Kidney (tissue), 14 donors: ENCODE results near the gene FHDC1. TPM values are rescaled to one million over a fixed set of nuclear protein-coding genes. Genes with fewer than 3 reads are reported as not detected.
"Not testable (repeated sequence)": the region's sequence is repeated elsewhere in the genome, so short reads cannot be mapped to it uniquely, and the experiment has no call there.

Experiments used
- DNase-seq, 5 donors: peaks; one replicate each; pipeline ENCODE4 v3.0.0-alpha.2; 2013 to 2020
- FAIRE-seq: peaks from 2 replicates; lab custom pipeline; 2012; peaks lifted over from hg19 to GRCh38; lab: Jason Lieb, UNC
- H3K27ac ChIP-seq, 2 donors: one replicate each; pipeline ENCODE4 v1.7.0; 2013; ENCODE audit warnings: low read depth in 2 of 2, low read length in 2 of 2, inconsistent platforms in 1 of 2
- H3K27me3 ChIP-seq: one replicate; pipeline ENCODE4 v1.7.1; 2013; ENCODE audit warnings: low read length, inconsistent platforms; ENCODE audit not compliant: control insufficient read depth, insufficient read depth
- H3K36me3 ChIP-seq, 3 donors: one replicate each; pipeline versions ENCODE4 v1.7.0 to v1.7.1; 2013; ENCODE audit warnings: low read length in 3 of 3, control low read depth in 1 of 3, inconsistent platforms in 1 of 3; ENCODE audit not compliant: insufficient read depth in 3 of 3, control insufficient read depth in 2 of 3
- H3K4me1 ChIP-seq, 3 donors: one replicate each; pipeline versions ENCODE4 v1.7.0 to v1.7.1; 2013; ENCODE audit warnings: low read length in 3 of 3, inconsistent platforms in 1 of 3, low read depth in 1 of 3; ENCODE audit not compliant: control insufficient read depth in 2 of 3, insufficient read depth in 2 of 3
- H3K4me3 ChIP-seq, 3 donors: one replicate each; pipeline versions ENCODE4 v1.7.0 to v1.8.1; 2013; ENCODE audit warnings: low read length in 3 of 3, control low read depth in 1 of 3, inconsistent platforms in 1 of 3
- H3K9ac ChIP-seq, 3 donors: one replicate each; pipeline versions ENCODE4 v1.7.0 to v1.7.1; 2013; ENCODE audit warnings: low read length in 3 of 3, control low read depth in 1 of 3, inconsistent platforms in 1 of 3
- H3K9me3 ChIP-seq, 3 donors: one replicate each; pipeline versions ENCODE4 v1.7.0 to v1.7.1; 2013; ENCODE audit warnings: low read length in 3 of 3, control low read depth in 1 of 3, inconsistent platforms in 1 of 3; ENCODE audit not compliant: control insufficient read depth in 2 of 3, insufficient read depth in 1 of 3
- intact Hi-C: fragments of 100-400 bp; cut with DNase I; formaldehyde crosslinking; loops from one replicate; pipeline ENCODE4 v1.11.1; 2022
- polyA plus RNA-seq: library from polyadenylated mRNA; stranded (reverse); fragments of 350-450 nt; fragmentation: Illumina TruSeq; extraction: RNeasy Lipid Tissue Mini Kit (QIAGEN cat#74804); gene quantifications from one replicate; pipeline ENCODE4 v1.2.3, GENCODE V29; 2014; ENCODE audit warnings: low read depth, low replicate concordance; ENCODE audit not compliant: insufficient read depth
- total RNA-seq: library from RNA; stranded (reverse); fragmentation: NEBNext Ultra II Directional; extraction: Animal tissue kit (Norgen Biotek cat#: 25700); gene quantifications from one replicate; pipeline ENCODE4 v1.2.1, GENCODE V29; 2021
- TF ChIP-seq, protein P1 (sequence below): IDR thresholded peaks from 3 replicates; pipeline ENCODE4 v1.5.1; 2012; ENCODE audit warnings: mild to moderate bottlenecking, moderate library complexity, borderline replicate concordance; ENCODE audit not compliant: insufficient read depth; ENCODE audit errors: extremely low read depth
- donor health status: control.
- donor health status: control.
- donor health status: control.
- donor health status: control.
- donor health status: control.
- donor health status: DM: yes; HTN: yes; CAD: no.
- donor health status: Normal renal cell carcinoma (clear cell type).

FHDC1 gene
- total and polyA plus RNA-seq, 2 donors from 2014 or later = 1.5 to 5.9 TPM

DNA sequence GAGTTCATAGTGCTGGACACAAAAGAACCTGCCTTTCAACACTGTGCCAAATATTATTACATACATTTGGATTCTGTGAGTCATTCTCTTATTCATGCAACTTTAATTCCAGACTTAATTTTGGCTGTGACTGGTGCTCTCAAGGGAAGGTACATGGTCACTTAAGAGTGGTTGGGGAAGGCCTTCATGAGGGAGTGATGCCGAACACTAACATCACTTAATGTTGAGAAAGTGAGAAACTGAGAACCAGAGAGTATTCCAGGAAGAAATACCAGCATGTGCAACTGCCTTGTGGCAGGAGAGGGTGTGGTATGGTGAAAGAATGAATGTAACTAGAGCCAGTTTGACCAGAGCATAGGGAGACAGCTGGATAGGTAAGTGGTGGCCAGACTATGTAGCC is 41.5 kb upstream of the FHDC1 start:
- H3K27ac ChIP-seq = no peak overlapping the region
- H3K36me3 ChIP-seq = no peaks in the 10 kb centered on the region
- H3K4me3 ChIP-seq = no peak overlapping the region
- no peaks in the 10 kb centered on the region for H3K9me3 ChIP-seq
- no peaks in the 10 kb centered on the region for H3K4me1 ChIP-seq
- no peak overlapping the region for H3K9ac ChIP-seq
- no peak for DNase-seq
- FAIRE-seq = no peak
- intact Hi-C loops = no loop called here
- H3K27me3 ChIP-seq = no peaks in the 10 kb centered on the region
- TF ChIP-seq, protein P1, sequence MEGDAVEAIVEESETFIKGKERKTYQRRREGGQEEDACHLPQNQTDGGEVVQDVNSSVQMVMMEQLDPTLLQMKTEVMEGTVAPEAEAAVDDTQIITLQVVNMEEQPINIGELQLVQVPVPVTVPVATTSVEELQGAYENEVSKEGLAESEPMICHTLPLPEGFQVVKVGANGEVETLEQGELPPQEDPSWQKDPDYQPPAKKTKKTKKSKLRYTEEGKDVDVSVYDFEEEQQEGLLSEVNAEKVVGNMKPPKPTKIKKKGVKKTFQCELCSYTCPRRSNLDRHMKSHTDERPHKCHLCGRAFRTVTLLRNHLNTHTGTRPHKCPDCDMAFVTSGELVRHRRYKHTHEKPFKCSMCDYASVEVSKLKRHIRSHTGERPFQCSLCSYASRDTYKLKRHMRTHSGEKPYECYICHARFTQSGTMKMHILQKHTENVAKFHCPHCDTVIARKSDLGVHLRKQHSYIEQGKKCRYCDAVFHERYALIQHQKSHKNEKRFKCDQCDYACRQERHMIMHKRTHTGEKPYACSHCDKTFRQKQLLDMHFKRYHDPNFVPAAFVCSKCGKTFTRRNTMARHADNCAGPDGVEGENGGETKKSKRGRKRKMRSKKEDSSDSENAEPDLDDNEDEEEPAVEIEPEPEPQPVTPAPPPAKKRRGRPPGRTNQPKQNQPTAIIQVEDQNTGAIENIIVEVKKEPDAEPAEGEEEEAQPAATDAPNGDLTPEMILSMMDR = no peak

DNA sequence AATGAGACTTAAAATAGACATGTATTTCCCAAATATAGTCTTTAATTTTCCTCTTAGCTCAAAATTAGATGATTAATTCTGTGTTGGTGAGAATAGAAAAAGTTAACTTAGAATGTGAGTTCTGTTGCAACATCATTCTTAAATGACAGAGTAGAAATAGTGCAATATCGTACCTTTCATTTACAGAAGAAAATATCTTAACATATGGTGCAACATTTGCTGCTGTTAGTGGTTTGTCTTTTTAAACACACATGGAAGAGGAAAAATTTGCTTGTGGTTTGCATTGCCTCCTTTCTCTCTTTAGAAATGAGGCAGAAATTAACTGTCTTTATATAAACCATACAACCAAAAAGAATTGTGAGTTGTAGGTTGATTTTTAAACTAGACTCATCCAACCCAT is 39.3 kb upstream of the FHDC1 start:
- no peaks in the 10 kb centered on the region for H3K4me1 ChIP-seq
- intact Hi-C loops = no loop called here
- no peaks in the 10 kb centered on the region for H3K27me3 ChIP-seq
- no peak overlapping the region for H3K9ac ChIP-seq
- H3K36me3 ChIP-seq = no peaks in the 10 kb centered on the region
- H3K4me3 ChIP-seq = no peak overlapping the region
- FAIRE-seq = no peak
- DNase-seq = no peak
- H3K27ac ChIP-seq = no peak overlapping the region
- TF ChIP-seq, protein P1 = no peak
- no peaks in the 10 kb centered on the region for H3K9me3 ChIP-seq

DNA sequence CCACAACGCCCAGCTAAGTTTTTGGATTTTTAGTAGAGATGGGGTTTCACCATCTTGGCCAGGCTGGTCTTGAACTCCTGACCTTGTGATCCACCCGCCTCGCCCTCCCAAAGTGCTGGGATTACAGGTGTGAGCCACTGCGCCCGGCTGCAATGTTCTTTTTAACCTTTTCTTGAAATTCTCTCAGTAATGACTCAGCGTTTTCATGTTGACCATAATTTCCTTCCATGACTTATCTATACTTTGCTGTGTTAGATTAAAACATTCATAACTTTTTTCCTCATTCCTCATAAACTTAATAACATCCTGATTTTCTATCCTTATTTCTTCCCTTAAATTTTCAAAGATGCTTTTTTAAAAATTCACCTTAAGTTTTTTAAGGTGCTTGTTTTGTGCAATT is 38.0 kb upstream of the FHDC1 start:
- H3K9me3 ChIP-seq, H3K9ac ChIP-seq, H3K4me1 ChIP-seq, intact Hi-C loops, H3K27me3 ChIP-seq, DNase-seq, FAIRE-seq, H3K27ac ChIP-seq, H3K36me3 ChIP-seq, H3K4me3 ChIP-seq: not testable (repeated sequence)

DNA sequence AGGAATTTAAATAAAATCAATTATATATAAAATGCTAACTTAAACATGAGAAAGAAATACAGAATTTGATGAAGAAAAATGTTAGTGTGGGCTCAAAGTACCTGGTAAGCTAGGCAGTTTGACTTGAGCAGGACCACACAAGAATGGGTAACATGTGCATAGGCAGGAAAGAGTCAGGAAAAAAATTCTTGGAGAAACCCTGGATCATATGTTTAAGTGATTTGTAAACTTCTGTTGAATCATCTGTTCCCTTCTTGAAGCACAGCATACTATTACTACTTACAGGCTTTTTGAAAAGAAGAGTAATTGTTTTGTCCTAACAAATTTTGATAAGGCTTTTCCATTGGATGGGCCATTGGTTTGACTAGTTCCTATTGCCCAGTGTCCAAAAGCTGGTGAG is 37.5 kb upstream of the FHDC1 start:
- Histone ChIP-seq H3K36me3 (no peaks in the 10 kb centered on the region), H3K9me3 (no peaks in the 10 kb centered on the region), H3K9ac (no peak overlapping the region), H3K4me1 (no peaks in the 10 kb centered on the region), H3K27ac (no peak overlapping the region), H3K27me3 (no peaks in the 10 kb centered on the region), H3K4me3 (no peak overlapping the region)
- FAIRE-seq (no peak), DNase-seq (no peak)
- intact Hi-C loops = no loop called here
- TF ChIP-seq, protein P1 = no peak
